K562 (cell line): Measurements from ENCODE around the gene MKLN1. TPM values are rescaled to one million over a fixed set of nuclear protein-coding genes. Genes with fewer than 3 reads are reported as not detected.

Experiments
- CEBPG ChIP-seq, 3 experiments: fragments of 200-800 bp in 1 of 3; sonication (Bioruptor generic) in 1 of 3; sonication (generic) in 1 of 3; formaldehyde crosslinking in 1 of 3; IDR thresholded peaks in 2 of 3; conservative IDR thresholded peaks in 1 of 3; 2 replicates each; pipeline versions ENCODE4 v1.6.1 to v1.8.0; 2016 to 2022; ENCODE audit warnings: missing compliant biosample characterization in 2 of 3, missing genetic modification characterization in 2 of 3, mild to moderate bottlenecking in 1 of 3, missing genetic modification reagents in 1 of 3
- polyA plus RNA-seq, 8 experiments: library from polyadenylated mRNA; depleted of rRNA in 4 of 8; stranded (reverse) in 5 of 8; unstranded in 3 of 8; fragments of >200 nt; fragmentation: Nextera tagmentation in 2 of 8; fragmentation: Illumina TruSeq in 1 of 8; extraction: Ambion mirVana in 2 of 8; extraction: Trizol in 1 of 8; gene quantifications; 2 replicates each; pipeline versions ENCODE4 v1.2.1 to v1.2.3, GENCODE V29; 2011 to 2014; ENCODE audit warnings: inconsistent platforms in 1 of 8, missing spikeins in 1 of 8
- total RNA-seq, 7 experiments: library from RNA; depleted of rRNA in 6 of 7; stranded (reverse); fragments of >200 nt in 6 of 7; fragmentation: Illumina TruSeq in 2 of 7; extraction: Trizol in 2 of 7; gene quantifications; 2 replicates each; pipeline versions ENCODE4 v1.2.1 to v1.2.3, GENCODE V29; 2011 to 2021; ENCODE audit warnings: low replicate concordance in 1 of 7
- TF ChIP-seq, protein P1 (sequence below), 3 experiments: fragments of 200-800 bp in 1 of 3; fragments of 250-450 bp in 1 of 3; fragments of 450-650 bp in 1 of 3; sonication (Bioruptor Pico) in 1 of 3; sonication (Bioruptor generic) in 1 of 3; formaldehyde crosslinking in 1 of 3; IDR thresholded peaks; 2 replicates each; pipeline versions ENCODE4 v1.6.1 to v1.8.0; 2016 to 2022; ENCODE audit warnings: mild to moderate bottlenecking in 2 of 3, missing genetic modification characterization in 2 of 3, missing compliant biosample characterization in 1 of 3, moderate library complexity in 1 of 3

The MKLN1 gene
- total and polyA plus RNA-seq, 9 of the 15 experiments (the other 6 are each of a cell fraction or from before 2014, with no cell fraction given) = 18.6 to 80.4 (median 56.0) TPM

DNA sequence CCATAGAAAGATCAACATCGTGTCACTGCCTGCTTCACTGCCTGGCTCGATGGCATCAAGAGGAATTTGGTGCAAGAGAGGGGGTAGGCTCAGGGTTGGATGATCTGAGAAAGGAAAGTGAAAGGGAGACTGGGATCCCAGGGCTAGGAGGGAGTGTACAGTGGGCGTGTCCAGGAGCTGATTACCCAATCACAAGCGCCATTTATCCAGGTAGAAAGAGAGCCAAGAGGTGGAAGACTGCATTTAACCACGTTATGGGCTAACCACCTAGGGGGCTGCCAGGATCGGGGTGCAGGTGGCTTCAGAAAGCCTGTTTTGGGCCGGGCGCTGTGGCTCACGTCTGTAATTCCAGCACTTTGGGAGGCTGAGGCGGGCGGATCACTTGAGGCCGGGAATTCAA lies 218.4 kb downstream of the MKLN1 start (continued):
- TF ChIP-seq, protein P1, sequence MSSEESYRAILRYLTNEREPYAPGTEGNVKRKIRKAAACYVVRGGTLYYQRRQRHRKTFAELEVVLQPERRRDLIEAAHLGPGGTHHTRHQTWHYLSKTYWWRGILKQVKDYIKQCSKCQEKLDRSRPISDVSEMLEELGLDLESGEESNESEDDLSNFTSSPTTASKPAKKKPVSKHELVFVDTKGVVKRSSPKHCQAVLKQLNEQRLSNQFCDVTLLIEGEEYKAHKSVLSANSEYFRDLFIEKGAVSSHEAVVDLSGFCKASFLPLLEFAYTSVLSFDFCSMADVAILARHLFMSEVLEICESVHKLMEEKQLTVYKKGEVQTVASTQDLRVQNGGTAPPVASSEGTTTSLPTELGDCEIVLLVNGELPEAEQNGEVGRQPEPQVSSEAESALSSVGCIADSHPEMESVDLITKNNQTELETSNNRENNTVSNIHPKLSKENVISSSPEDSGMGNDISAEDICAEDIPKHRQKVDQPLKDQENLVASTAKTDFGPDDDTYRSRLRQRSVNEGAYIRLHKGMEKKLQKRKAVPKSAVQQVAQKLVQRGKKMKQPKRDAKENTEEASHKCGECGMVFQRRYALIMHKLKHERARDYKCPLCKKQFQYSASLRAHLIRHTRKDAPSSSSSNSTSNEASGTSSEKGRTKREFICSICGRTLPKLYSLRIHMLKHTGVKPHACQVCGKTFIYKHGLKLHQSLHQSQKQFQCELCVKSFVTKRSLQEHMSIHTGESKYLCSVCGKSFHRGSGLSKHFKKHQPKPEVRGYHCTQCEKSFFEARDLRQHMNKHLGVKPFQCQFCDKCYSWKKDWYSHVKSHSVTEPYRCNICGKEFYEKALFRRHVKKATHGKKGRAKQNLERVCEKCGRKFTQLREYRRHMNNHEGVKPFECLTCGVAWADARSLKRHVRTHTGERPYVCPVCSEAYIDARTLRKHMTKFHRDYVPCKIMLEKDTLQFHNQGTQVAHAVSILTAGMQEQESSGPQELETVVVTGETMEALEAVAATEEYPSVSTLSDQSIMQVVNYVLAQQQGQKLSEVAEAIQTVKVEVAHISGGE (CRISPR knock-in tag; IDR thresholded peaks at IDR 0.05) = 0 out of 6 replicates have a peak, but pooled peaks of 1 of the 3 experiments have one; percentile 10
- peak; percentile 72 for TF ChIP-seq CEBPG (CRISPR knock-in tag; IDR thresholded peaks at IDR 0.05)
- TF ChIP-seq CEBPG (tag; conservative IDR thresholded peaks at IDR 0.05 in 1 of 2, IDR thresholded peaks at IDR 0.05 in 1 of 2) = peak; percentile 80 to 89
- TF ChIP-seq, all 486 proteins: peak for 7

Other genes with a start within 250 kb of the MKLN1 start
- gene PODXL, start 228.8 kb downstream of the MKLN1 start, total RNA-seq (2014; rRNA removed) = 0.05 and 0.16 TPM in 2 replicates
- 0.07 and 0.10 TPM in 2 replicates for gene PODXL, start 228.8 kb downstream of the MKLN1 start, total RNA-seq (2014; rRNA removed; fragmentation: Illumina TruSeq; extraction: Trizol)
- 0.15 and 0.18 TPM in 2 replicates for gene PODXL, start 228.8 kb downstream of the MKLN1 start, total RNA-seq (2015; rRNA removed; fragmentation: Illumina TruSeq; extraction: Trizol)
- gene PODXL, start 228.8 kb downstream of the MKLN1 start, total RNA-seq (2021) = 0.51 and 0.67 TPM in 2 replicates
- 0.07 and 0.24 TPM in 2 replicates for gene PODXL, start 228.8 kb downstream of the MKLN1 start, polyA plus RNA-seq (2011; rRNA removed)
- gene PODXL, start 228.8 kb downstream of the MKLN1 start, polyA plus RNA-seq (2014; fragmentation: Illumina TruSeq; extraction: Trizol) = 0.07 and 0.21 TPM in 2 replicates
- gene PODXL, start 228.8 kb downstream of the MKLN1 start, polyA plus RNA-seq (2014; fragmentation: Nextera tagmentation; extraction: Ambion mirVana) = under 1 TPM; 0.01 to 0.03 TPM
- gene PODXL, start 228.8 kb downstream of the MKLN1 start, polyA plus RNA-seq (2014; rRNA removed) = 0.03 and 0.73 TPM in 2 replicates